OCI-LY7 (cell line): ENCODE results near the gene SLX4IP. TPM values are rescaled to one million over a fixed set of nuclear protein-coding genes. Genes with fewer than 3 reads are reported as not detected.

Experiments used
- BruUV-seq: library from RNA; stranded (reverse); fragments of 400-500 nt; replicated peaks from 2 replicates; lab custom pipeline; 2021; lab: Mats Ljungman, UMichigan
- CTCF ChIA-PET: fragments of 300-600 bp; sonication (Branson Sonifier 250); formaldehyde crosslinking; loops from one replicate; lab custom pipeline; 2022; ENCODE audit warnings: antibody characterized with exemption; ENCODE audit not compliant: unreplicated experiment; lab: Charles Lee
- POLR2A ChIA-PET: fragments of 300-600 bp; sonication (Branson Sonifier 250); formaldehyde crosslinking; loops from one replicate; lab custom pipeline; 2022; ENCODE audit warnings: antibody characterized with exemption; lab: Charles Lee
- DNase-seq: peaks from one replicate; pipeline ENCODE4 v3.0.0-alpha.2; 2015; ENCODE audit warnings: low spot score
- H2AFZ ChIP-seq: fragments of 200-600 bp; sonication (generic), shearing (Covaris generic); 2 replicates; pipeline ENCODE4 v1.6.1; 2014; ENCODE audit warnings: mild to moderate bottlenecking, antibody characterized with exemption, low read length, moderate library complexity
- H3K27ac ChIP-seq: fragments of 200-600 bp; sonication (generic); 2 replicates; pipeline ENCODE4 v1.5.1; 2014; ENCODE audit warnings: mixed run types, low read depth, mild to moderate bottlenecking, moderate library complexity, low read length, inconsistent platforms; ENCODE audit not compliant: poor library complexity, severe bottlenecking
- H3K36me3 ChIP-seq: fragments of 200-600 bp; sonication (generic); 2 replicates; pipeline ENCODE4 v1.6.1; 2014; ENCODE audit warnings: mild to moderate bottlenecking, antibody characterized with exemption, low read length, moderate library complexity, mixed read lengths; ENCODE audit not compliant: insufficient read depth
- H3K4me1 ChIP-seq: fragments of 200-600 bp; sonication (generic); 2 replicates; pipeline ENCODE4 v1.5.1; 2014; ENCODE audit warnings: mild to moderate bottlenecking, low read length; ENCODE audit not compliant: insufficient read depth, poor library complexity, severe bottlenecking
- H3K4me2 ChIP-seq: fragments of 200-600 bp; sonication (generic); 2 replicates; pipeline ENCODE4 v1.6.1; 2014; ENCODE audit warnings: mild to moderate bottlenecking, low read length
- H3K4me3 ChIP-seq: fragments of 200-600 bp; sonication (generic); 2 replicates; pipeline ENCODE4 v1.5.1; 2014; ENCODE audit warnings: mild to moderate bottlenecking, low read depth, low read length; ENCODE audit not compliant: poor library complexity, severe bottlenecking
- H3K79me2 ChIP-seq: fragments of 200-600 bp; sonication (generic); 2 replicates; pipeline ENCODE4 v1.6.1; 2016; ENCODE audit warnings: low read depth, mild to moderate bottlenecking, low read length, moderate library complexity, mixed read lengths; ENCODE audit not compliant: insufficient read depth
- H3K9me2 ChIP-seq: fragments of 200-600 bp; sonication (generic); 2 replicates; pipeline ENCODE4 v1.6.1; 2016; ENCODE audit warnings: mild to moderate bottlenecking, low read length, mixed read lengths; ENCODE audit not compliant: insufficient read depth
- H3K9me3 ChIP-seq: fragments of 200-600 bp; sonication (generic); 2 replicates; pipeline ENCODE4 v1.6.1; 2014; ENCODE audit warnings: mild to moderate bottlenecking, mixed run types, low read length, mixed read lengths
- H4K20me1 ChIP-seq: fragments of 200-600 bp; sonication (generic); 2 replicates; pipeline ENCODE4 v1.6.1; 2014; ENCODE audit warnings: mild to moderate bottlenecking, antibody characterized with exemption, low read length, moderate library complexity, mixed read lengths; ENCODE audit not compliant: insufficient read depth
- EZH2phosphoT487 ChIP-seq: fragments of 200-600 bp; sonication (generic); IDR thresholded peaks from 2 replicates; pipeline ENCODE4 v1.6.1; 2018; ENCODE audit warnings: low read depth, borderline replicate concordance, mild to moderate bottlenecking, mixed run types, antibody characterized with exemption, low read length, moderate library complexity, mixed read lengths
- intact Hi-C: fragments of 100-400 bp; cut with micrococcal nuclease; formaldehyde crosslinking; loops from one replicate; pipeline ENCODE4 v1.10.0; 2022; ENCODE audit not compliant: unreplicated experiment
- total RNA-seq, 2 experiments: library from RNA; depleted of rRNA in 1 of 2; stranded (reverse); fragments of >200 nt in 1 of 2; shearing (Covaris generic) in 1 of 2; gene quantifications; 2 replicates each; pipeline ENCODE4 v1.2.3, GENCODE V29; 2014 to 2022
- TF ChIP-seq, protein P1 (sequence below): fragments of 200-600 bp; sonication (generic); conservative IDR thresholded peaks from 2 replicates; pipeline ENCODE4 v1.5.1; 2014; ENCODE audit warnings: mild to moderate bottlenecking, antibody characterized with exemption, low read length, moderate library complexity, mixed read lengths

SLX4IP gene
- total RNA-seq, 2 experiments from 2014 or later, result 4.1 to 9.2 TPM

- BruUV-seq, result no TSS peak
- CTCF ChIA-PET, result no interaction called here
- 0 out of 2 replicates have a peak, but pooled peaks cover 4% of the 10 kb centered on the region for H3K9me2 ChIP-seq
Measured at GRCh38 chr20:10590950-10591671, 156.0 kb downstream of the SLX4IP start.

DNA sequence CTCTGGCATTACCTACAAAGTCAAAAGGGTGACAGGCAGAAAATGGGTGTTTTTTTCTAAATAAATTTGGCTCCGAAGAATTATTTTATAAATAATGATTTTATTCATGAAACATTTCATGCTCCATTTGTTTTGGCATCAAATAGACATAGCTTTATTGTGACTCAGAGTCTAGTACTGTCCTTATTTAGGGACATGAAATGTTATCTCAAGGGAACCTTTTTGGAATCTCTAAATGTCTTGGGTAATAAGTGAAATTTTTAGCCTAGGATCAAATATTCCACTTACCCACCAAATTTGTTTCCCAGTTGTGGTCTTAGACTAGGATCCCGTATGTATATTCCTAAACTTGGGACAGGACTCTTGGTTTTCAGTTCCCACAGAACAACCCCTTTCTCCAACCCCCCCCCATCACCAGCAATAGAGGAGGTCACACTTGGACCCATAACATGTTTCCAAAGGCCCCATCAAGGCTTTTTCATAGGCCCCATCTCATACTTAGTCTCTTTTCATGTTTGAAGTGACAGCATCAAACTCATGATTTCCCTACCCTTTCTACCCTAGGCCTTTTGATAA lies 156.9 kb downstream of the SLX4IP start:
- no peak overlapping the region for H3K27ac ChIP-seq
- no peak overlapping the region for H2AFZ ChIP-seq
- no peak overlapping the region for H3K4me3 ChIP-seq
- no peaks in the 10 kb centered on the region for H3K79me2 ChIP-seq
- 0 out of 2 replicates have a peak, but pooled peaks cover under 1% of the 10 kb centered on the region for H3K9me2 ChIP-seq
- no TSS peak for BruUV-seq
- no peak for DNase-seq
- intact Hi-C loops, result no loop called here
- no peaks in the 10 kb centered on the region for H3K4me1 ChIP-seq
- no peak overlapping the region for H3K4me2 ChIP-seq
- POLR2A ChIA-PET, result interaction anchor here (0.6 to 0.9 kb wide), 2 partner anchors 14 to 245 kb away, joined by 3 to 4 read pairs; no protein-coding TSS in a partner anchor
- H4K20me1 ChIP-seq, result no peaks in the 10 kb centered on the region
- H3K9me3 ChIP-seq, result no peaks in the 10 kb centered on the region
- no peaks in the 10 kb centered on the region for H3K36me3 ChIP-seq
- no peak for TF ChIP-seq EZH2phosphoT487
- TF ChIP-seq, protein P1, sequence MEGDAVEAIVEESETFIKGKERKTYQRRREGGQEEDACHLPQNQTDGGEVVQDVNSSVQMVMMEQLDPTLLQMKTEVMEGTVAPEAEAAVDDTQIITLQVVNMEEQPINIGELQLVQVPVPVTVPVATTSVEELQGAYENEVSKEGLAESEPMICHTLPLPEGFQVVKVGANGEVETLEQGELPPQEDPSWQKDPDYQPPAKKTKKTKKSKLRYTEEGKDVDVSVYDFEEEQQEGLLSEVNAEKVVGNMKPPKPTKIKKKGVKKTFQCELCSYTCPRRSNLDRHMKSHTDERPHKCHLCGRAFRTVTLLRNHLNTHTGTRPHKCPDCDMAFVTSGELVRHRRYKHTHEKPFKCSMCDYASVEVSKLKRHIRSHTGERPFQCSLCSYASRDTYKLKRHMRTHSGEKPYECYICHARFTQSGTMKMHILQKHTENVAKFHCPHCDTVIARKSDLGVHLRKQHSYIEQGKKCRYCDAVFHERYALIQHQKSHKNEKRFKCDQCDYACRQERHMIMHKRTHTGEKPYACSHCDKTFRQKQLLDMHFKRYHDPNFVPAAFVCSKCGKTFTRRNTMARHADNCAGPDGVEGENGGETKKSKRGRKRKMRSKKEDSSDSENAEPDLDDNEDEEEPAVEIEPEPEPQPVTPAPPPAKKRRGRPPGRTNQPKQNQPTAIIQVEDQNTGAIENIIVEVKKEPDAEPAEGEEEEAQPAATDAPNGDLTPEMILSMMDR, result no peak
- CTCF ChIA-PET, result no interaction called here

More at GRCh38 chr20:10590950-10591671, 156.0 kb downstream of the SLX4IP start:
- Histone ChIP-seq H3K4me3 (no peak overlapping the region), H3K27ac (no peak overlapping the region), H3K4me1 (no peaks in the 10 kb centered on the region), H3K79me2 (no peaks in the 10 kb centered on the region), H2AFZ (no peak overlapping the region), H4K20me1 (no peaks in the 10 kb centered on the region), H3K4me2 (no peak overlapping the region), H3K36me3 (no peaks in the 10 kb centered on the region), H3K9me3 (no peaks in the 10 kb centered on the region)
- intact Hi-C loops, result no loop called here
- DNase-seq, result no peak
- TF ChIP-seq EZH2phosphoT487, result no peak
- TF ChIP-seq, protein P1, result no peak
- POLR2A ChIA-PET, result interaction anchor here (0.6 to 1.0 kb wide), 2 partner anchors 10 to 109 kb away, joined by 3 to 4 read pairs; no protein-coding TSS in a partner anchor
